HG02798 (cell line): ENCODE data around the gene SLC10A7.

ENCODE experiments used
- ATAC-seq: cut with Tn5 transposase; IDR thresholded peaks from one replicate; pipeline ENCODE4 v1.9.1; 2021; ENCODE audit warnings: mild to moderate bottlenecking; ENCODE audit not compliant: unreplicated experiment, poor library complexity

The SLC10A7 gene, protein sequence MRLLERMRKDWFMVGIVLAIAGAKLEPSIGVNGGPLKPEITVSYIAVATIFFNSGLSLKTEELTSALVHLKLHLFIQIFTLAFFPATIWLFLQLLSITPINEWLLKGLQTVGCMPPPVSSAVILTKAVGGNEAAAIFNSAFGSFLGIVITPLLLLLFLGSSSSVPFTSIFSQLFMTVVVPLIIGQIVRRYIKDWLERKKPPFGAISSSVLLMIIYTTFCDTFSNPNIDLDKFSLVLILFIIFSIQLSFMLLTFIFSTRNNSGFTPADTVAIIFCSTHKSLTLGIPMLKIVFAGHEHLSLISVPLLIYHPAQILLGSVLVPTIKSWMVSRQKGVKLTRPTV

DNA sequence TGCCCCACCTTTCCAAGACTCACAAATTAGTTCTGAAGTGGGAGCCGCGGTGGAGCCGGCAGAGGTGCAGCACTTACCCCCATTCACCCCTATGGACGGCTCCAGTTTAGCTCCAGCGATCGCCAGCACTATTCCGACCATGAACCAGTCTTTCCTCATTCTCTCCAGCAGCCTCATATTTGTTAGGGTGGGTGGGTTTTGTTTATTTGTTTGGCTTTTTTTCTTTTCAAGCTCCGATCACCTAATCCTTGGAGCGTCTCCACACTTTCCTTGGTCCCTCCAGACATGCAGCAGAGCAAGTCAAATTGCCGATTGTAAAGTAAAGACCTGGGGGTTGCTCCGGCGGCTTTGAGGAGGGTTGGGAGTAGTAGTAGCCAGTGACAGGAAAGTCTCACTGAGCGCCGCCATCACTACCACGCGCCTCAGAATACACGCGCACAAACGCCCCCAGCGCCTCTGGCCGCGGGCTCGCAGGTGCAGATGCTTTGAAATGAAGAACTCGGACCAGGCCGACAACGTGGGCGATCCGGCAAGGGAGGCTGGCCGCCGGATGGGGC lies at the start of gene SLC10A7:
Gene SLC10A7, minus strand, starts transcription at position 400 of the 557 bp plus-strand sequence. Its CDS starts 223 bp downstream, at position 177.
- ATAC-seq: peak; percentile 87

DNA sequence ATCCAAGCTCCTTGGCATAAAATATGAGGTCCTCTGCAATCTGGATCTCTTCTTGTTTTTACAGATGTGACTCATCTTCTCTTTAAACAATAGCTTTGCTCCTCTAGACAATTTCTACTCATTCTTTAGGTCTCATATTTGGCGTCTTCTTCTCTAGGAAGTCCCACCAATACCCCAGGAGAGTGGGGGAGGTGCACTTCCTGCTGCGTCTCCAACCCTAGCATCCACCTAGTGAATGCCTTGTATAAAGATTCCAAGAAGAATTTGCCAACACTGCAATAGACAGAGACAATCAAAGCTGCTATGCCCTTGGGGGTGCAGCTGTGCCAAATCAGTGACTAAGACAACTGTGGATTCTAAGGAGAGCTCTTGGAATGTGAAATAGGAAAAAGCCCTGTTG lies 45.7 kb upstream of the SLC10A7 start:
- no peak for ATAC-seq

DNA sequence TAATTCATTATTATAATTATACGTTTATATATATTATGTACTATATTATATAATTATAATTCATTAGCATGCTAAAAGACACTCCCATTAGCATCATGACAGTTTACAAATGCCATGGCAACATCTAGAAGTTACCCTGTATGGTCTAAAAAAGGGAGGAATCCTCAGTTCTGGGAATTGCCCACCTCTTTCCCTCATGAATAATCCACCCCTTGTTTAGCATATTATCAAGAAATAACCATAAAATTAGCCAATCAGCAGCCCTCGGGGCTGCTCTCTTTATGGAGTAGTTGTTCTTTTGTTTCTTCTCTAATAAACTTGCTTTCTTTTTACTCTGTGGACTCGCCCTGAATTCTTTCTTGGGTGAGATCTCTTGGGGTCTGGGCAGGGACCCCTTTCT lies 42.8 kb upstream of the SLC10A7 start:
- no peak for ATAC-seq

DNA sequence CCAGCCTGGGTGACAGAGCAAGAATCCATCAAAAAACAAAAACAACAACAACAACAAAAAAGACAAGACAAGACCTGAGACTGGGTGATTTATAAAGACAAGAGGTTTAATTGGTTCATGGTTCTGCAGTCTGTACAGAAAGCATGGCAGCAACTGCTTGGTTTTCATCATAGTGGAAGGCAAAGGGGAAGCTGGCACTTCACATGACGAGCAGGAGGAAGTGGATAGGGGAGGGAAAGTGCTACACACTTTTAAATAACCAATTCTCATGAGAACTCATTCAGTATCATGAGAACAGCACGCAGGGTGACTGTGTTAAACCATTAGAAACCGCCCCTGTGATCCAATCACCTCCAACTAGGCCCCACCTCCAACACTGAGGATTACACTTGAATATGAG lies 28.4 kb upstream of the SLC10A7 start:
- ATAC-seq: no peak

DNA sequence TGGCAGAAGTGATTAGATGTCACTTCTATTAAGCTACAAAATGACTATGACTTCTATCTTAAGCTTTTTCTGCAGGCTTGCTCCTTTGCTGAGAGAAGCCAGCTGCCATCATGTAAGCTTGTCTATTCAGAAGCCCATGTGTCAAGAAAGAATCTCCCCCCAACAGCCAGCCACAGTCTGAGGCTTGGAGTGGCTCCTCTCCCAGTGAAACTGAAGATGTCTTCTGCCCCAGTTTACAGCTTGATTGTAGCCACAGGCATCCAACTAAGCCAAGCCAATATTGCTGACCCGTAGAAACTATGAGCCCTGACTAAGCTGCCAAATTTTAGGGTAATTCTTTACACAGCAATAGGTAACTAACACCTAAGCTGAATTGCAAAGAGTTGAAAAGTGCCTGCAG lies 26.7 kb upstream of the SLC10A7 start:
- no peak for ATAC-seq

DNA sequence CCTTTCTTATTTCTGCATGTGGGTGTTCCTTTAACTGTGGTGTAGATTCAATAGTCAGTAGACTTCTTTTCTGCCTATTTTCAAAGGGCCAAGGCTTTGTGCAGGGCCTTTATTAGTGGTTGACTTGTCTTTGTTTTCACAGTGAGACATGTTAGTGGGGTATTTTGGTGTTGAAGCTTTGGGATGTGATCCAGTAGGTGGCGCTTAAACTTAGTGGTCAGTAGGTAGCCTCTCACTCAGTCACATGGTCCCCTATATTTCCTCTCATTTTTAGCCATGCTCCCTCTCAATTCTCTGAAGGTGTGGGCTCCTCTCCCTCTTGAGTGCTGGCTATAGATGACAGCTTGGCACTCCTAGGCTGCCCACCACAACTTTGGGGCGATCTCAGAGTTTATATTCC lies 23.4 kb upstream of the SLC10A7 start:
- ATAC-seq: no peak

DNA sequence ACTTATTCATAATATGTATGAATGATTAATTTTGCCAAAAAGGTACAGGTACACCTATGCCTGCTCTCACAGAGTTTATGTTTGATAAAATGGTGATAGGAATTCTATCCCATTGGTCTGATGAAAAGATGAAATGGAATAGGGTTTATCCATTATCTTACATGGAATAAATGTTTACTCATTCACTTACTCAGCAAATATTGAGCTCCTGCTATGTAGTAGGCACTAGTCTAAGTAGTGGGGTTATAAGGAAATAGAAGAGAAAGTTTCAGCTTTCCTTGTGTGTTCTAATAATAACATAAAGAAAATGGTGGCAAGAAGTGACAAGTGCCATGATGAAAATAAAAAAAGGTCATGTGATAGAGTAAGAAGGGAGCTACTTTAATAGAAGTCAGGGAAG lies 12.4 kb upstream of the SLC10A7 start:
- ATAC-seq: no peak

DNA sequence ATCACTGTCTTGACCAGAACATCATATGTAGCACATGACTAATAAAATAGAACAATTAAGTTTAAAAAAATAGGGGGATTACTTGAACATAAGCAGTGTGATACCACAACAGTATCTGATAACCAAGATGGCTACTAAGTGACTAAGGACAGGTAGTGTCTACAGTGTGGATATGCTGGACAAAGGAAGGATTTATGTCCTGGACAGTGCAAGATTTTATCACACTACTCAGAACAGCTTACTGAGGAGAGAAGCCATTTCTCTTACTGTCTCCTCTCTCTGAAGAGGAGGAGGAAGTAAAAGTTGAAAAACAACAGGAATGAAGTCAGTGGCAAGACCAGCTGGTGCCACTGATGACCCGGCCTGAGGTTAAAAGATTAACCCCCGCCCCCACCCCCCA lies 4.0 kb upstream of the SLC10A7 start:
- no peak for ATAC-seq

DNA sequence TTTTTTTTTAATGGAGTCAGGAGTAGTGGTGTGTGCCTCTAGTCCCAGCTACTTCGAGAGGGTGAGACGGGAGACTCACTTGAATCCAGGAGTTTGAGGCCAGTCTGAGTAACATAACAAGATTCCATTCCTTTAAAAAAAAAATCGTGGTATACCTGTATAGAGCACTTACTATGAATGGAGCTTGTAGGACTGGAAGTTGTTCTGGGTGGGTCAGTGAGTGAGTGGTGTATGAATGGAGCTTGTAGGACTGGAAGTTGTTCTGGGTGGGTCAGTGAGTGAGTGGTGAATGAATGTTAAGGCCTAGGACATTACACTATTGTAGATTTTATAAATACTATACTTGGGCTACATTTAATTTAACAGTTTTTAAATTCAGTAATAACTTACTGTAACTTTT lies 2.9 kb upstream of the SLC10A7 start:
- ATAC-seq: no peak

DNA sequence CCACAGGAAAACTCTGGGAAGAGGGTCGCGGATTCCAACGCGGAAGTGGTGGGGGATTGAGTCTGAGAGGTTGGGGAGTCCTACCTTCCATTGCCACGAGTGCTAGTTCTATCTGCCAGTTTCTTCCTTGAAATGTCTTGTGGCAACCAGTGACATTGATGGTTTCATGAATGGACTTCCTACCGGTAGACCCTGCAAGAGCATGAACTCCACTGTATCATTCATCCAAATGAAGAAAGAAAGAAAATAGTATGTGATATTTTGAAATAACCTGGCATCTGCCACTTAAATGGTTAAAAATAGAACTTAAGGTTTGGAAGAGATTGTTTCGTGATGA lies 1.1 kb upstream of the SLC10A7 start:
- peak; percentile 11 for ATAC-seq

DNA sequence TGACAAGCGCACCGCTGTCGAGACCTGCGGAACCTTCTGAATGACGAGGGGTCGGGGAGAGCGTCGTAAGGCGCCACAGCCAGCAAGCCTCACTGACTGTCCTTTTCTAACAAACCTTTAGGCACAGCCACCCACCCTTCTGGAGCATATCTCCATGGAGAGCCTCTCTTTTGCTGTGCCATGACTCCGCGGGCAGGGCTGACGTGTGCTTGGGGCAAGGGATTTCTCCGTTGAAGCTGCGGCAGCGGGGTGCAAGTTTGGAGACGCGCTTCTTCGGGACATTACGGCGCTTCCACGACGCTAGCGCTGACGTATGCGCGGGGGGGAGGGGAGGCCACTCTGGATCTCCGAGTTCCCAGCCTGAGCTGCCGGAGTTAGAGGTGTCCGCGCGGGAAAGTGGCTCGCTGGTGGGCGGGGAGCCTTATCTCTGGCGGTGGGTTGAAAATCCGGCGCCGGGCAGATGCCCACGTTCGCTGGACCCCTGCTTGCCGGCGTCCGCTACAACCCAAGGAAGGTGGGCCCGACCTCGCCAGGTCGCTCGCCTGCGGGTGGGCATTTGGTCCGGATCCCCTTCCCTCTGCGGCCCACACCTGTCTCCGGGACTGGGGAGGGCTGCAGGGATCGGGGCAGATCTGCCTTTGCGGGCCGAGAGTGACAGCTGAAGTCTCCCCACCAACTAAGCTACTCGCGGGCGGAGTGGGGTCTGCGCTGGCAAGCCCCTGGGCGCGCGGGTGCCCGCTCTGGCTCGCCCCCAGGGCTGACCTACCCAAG lies 543 bp upstream of the SLC10A7 start:
- ATAC-seq: peak; percentile 80

DNA sequence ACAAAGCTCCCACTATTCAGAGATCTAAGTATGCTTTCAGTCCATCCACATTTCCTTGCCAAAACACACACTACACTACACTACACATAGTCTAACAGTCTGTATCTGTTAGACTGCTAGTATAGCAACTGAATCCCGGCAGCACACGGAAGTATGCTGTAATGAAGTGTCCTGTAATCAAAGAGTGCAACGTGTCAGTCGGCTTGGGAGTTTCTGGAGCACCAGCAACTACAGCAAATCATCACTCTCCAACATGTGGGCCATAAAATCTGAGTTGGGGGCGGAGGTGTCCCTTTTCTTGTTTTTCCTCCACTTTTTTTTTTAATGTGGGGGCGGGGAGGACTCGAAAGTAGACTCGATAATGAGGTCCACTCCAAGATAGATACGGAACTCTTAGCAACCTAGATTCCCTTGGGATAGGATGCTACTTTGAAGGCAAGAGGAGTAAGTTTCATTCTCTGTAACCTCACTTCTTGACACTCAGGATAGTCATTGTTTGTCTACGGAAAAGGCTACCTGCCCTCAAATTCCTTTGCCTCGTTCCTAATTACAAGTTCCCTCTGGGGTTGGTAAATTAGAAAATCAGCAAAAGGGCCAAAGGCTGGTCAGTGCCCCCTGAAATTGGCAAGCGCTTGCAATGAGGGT lies 722 bp downstream of the SLC10A7 start:
- peak; percentile 40 for ATAC-seq

DNA sequence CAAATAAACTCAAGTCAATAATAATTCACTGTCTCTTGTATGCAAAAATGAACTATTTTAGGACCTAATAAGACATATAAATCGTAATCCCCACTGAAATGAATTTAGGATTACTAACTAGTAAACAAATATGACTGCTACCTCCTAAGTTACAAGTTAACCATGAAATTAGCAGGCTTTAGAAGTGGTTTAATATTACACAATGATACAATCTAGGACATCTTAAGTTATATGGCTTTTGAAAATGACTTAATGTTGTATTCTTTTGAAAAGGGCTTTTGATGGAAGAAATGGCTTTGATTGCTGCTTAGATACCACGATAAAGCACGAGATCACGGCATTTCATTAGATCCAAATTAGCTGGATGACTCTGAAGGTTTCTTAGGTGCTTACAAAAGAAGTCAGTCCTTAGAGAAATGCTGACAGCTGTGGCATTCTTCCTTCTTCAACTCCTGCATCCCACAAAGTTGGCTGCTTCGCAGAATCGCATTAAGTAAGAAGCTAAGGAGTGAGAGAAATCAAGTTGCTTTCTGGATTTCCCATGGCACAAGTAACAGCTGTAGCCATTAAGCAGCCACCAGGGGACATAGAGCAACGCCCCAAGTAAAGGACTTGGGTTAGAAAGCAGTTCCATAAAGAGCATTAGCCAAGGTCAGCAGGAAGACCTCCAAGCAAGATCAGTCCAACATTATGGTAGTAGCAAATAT lies 6.9 kb downstream of the SLC10A7 start:
- ATAC-seq: no peak

DNA sequence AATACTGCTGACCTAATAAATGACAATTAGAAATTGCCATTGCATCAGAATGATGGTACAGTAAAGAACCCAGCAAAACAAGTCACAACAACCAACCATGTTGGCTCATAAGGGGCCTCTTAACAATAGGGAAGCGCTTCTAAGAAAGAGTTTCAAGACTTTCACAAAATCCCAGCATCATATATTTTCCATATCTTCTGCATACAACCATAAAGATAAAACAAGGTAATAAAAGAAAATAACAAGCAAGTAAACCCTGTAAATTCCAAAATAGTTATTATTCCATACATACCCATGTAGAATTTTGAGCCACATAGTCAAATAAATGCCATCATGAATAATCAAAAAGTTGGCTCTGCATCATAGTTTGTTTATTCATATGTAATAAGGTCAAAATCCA lies 8.2 kb downstream of the SLC10A7 start:
- no peak for ATAC-seq

DNA sequence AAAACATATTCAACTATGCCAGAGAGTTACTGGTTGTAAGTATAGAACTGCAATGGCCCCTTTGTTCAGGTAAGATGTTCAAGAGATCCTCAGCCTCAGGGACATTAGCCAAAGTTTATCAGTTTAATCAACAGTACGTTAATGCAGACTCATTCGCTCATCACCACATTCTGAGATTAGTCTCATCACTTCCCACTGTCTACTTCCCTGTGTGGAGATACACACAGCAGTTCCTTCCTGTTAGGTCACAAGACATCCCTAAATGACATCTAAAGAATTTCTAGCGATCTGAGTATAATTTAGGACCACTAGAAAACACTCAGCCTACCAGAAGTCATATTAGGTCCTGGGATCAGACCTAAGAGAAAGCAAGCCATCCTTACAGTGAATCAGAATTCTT lies 10.4 kb downstream of the SLC10A7 start:
- no peak for ATAC-seq

DNA sequence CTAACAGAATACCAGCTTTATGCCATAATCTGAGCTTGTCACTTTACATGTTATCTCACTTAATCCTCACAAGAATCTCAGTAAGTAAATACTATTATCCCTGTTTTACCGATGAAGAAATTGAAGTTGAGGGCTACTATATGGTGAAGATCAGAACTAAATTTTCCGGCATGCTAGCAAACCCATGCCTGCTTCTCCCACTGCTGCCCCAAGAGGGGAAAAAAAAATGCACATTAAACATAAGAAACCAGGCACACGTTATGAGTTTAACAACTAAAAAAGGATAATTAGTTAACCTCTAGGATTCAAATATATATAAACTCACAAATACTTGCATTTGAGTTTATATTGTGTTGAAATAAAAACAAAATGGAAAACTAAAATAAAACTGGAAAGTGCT lies 10.8 kb downstream of the SLC10A7 start:
- no peak for ATAC-seq

DNA sequence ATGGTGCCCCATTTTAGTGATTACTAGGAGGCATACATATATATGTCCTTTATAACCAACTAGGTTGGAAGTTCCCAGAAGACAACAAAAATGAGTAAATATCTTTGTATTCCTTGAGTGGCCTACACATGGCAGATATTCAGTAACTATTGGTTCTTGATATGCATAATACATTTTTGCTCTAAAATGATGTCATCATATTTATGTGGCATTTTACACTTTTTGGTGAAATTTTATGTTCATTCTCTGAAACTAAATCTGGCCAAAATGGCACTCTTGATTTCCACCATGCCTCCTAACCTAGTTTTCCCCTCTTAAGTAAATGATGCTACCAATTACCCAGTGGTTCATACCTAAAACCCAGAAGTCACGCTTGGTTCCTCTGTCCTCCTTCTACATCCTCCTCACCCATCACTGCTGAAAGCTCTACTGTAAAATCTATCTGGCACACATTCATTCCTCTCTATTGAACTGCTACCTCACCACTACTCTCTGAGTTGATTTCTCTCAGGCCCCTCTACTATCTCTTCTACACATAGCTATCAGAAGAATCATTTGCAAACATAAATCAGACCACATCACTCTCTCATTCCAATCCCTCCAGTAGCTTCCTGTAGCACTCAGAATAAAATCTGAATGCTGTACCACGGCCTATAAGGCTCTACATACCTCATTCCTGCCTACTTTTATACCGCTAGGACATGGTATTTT lies 13.4 kb downstream of the SLC10A7 start:
- ATAC-seq: no peak

DNA sequence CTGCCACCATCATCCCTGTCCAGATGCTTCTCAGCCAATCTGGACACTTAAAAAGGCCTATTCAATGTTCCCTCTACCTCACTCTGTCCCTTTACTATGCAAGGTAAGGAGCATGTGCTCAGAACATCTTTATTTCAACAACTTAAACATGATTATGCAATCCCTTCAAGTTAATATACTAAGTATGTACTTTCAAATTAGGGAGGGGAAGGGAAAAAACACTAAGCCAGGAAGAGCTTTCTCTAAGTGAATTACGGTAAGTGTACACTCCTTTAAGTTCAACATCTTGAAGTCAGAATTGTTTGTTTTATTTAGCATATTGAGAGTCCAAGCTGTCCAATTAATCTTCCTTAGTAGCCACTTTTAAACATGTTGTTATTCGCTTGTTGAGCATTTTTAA lies 14.1 kb downstream of the SLC10A7 start:
- ATAC-seq: no peak

DNA sequence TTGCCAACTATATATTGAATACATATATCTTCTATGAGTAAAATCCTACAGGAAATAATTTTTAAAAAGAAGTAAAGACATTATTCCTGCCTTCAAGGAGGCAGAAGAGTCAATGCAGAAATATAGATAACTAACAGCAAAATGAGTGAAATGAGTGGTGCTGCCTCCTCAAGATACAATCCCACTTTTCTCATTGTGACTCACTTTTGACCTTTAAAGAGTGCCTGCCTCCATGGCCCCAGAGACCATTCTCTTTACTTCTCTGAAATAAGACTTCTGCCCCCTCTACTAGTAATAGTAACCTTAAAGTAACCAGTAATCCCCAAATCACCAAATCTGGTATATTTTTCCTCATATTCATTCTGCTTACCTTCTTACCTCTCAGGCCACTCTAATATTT lies 15.5 kb downstream of the SLC10A7 start:
- ATAC-seq: no peak

DNA sequence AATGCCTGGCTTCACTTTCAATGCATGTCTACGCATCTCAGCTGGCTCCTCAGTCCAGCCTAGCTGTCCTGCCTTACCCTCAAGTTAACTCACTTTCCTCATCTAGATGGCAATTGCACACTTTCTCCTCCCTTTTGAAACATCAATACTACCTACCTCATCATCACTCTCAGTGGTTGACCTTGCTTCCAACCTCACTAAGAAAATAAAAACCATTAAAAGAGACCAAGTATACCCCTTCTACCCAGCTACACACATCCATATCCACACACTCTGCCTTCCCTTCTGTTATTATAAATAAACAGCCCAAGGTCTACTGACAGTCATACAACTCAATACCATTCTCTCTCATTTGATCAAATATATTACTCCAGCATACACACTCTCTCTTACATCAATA lies 21.5 kb downstream of the SLC10A7 start:
- ATAC-seq: no peak
